Liver (tissue), 9 donors: ENCODE data around the gene TPGS1. TPM values are rescaled to one million over a fixed set of nuclear protein-coding genes. Genes with fewer than 3 reads are reported as not detected.

Experiments
- DNase-seq: peaks from one replicate; pipeline ENCODE4 v3.0.0-alpha.2; 2017; ENCODE audit warnings: low spot score
- H3K27ac ChIP-seq, 2 donors: one replicate each; pipeline ENCODE4 v1.7.0; 2013; ENCODE audit warnings: inconsistent platforms in 2 of 2, low read length in 2 of 2, control low read depth in 1 of 2, low read depth in 1 of 2, mild to moderate bottlenecking in 1 of 2
- H3K27me3 ChIP-seq, 4 donors: one replicate each; pipeline versions ENCODE4 v1.6.1 to v1.7.0; 2013; ENCODE audit warnings: low read length in 3 of 4, inconsistent platforms in 1 of 4, mild to moderate bottlenecking in 1 of 4, moderate library complexity in 1 of 4; ENCODE audit not compliant: control insufficient read depth in 4 of 4, insufficient read depth in 4 of 4
- H3K36me3 ChIP-seq, 4 donors: one replicate each; pipeline versions ENCODE4 v1.6.1 to v1.7.0; 2013; ENCODE audit warnings: low read length in 3 of 4, mild to moderate bottlenecking in 3 of 4, low read depth in 1 of 4, moderate library complexity in 1 of 4; ENCODE audit not compliant: control insufficient read depth in 4 of 4, insufficient read depth in 3 of 4
- H3K4me1 ChIP-seq, 4 donors: one replicate each; pipeline versions ENCODE4 v1.6.1 to v1.7.0; 2013; ENCODE audit warnings: low read length in 3 of 4, mild to moderate bottlenecking in 3 of 4, moderate library complexity in 1 of 4; ENCODE audit not compliant: control insufficient read depth in 4 of 4, insufficient read depth in 4 of 4
- H3K4me3 ChIP-seq, 3 donors: one replicate each; pipeline versions ENCODE4 v1.6.1 to v1.7.0; 2013; ENCODE audit warnings: low read length in 3 of 3, control low read depth in 1 of 3, low read depth in 1 of 3, mild to moderate bottlenecking in 1 of 3
- H3K9ac ChIP-seq, 2 donors: one replicate each; pipeline ENCODE4 v1.7.0; 2013; ENCODE audit warnings: low read length in 2 of 2, mild to moderate bottlenecking in 2 of 2, moderate library complexity in 2 of 2, control low read depth in 1 of 2, low read depth in 1 of 2
- H3K9me3 ChIP-seq, 4 donors: one replicate each; pipeline versions ENCODE4 v1.6.1 to v1.7.0; 2013; ENCODE audit warnings: low read length in 3 of 4; ENCODE audit not compliant: control insufficient read depth in 4 of 4
- EGR1 ChIP-seq, 2 donors: IDR thresholded peaks; 2 replicates each; pipeline ENCODE4 v1.6.1; 2016 to 2018; ENCODE audit warnings: antibody characterized with exemption in 2 of 2, low read depth in 2 of 2
- FOXA2 ChIP-seq: IDR thresholded peaks from 2 replicates; pipeline ENCODE4 v1.6.1; 2016; ENCODE audit warnings: antibody characterized with exemption
- GABPA ChIP-seq, 2 donors: IDR thresholded peaks in 1 of 2; conservative IDR thresholded peaks in 1 of 2; 2 replicates each; pipeline ENCODE4 v1.6.1; 2016; ENCODE audit warnings: antibody characterized with exemption in 2 of 2, mild to moderate bottlenecking in 1 of 2, moderate library complexity in 1 of 2
- HNF4A ChIP-seq, 2 donors: conservative IDR thresholded peaks; 2 replicates each; pipeline ENCODE4 v1.6.1; 2016; ENCODE audit warnings: antibody characterized with exemption in 2 of 2, mild to moderate bottlenecking in 2 of 2
- HNF4G ChIP-seq: IDR thresholded peaks from 2 replicates; pipeline ENCODE4 v1.6.1; 2016; ENCODE audit warnings: antibody characterized with exemption
- JUND ChIP-seq, 2 donors: IDR thresholded peaks; 2 replicates each; pipeline ENCODE4 v1.6.1; 2016; ENCODE audit warnings: antibody characterized with exemption in 2 of 2
- NR2F2 ChIP-seq: IDR thresholded peaks from 2 replicates; pipeline ENCODE4 v1.6.1; 2016; ENCODE audit warnings: antibody characterized with exemption
- RAD21 ChIP-seq, 2 donors: IDR thresholded peaks; 2 replicates each; pipeline ENCODE4 v1.6.1; 2016; ENCODE audit warnings: antibody characterized with exemption in 2 of 2, mild to moderate bottlenecking in 2 of 2
- RXRA ChIP-seq, 2 donors: IDR thresholded peaks; 2 replicates each; pipeline ENCODE4 v1.6.1; 2017 to 2018; ENCODE audit warnings: antibody characterized with exemption in 2 of 2, mild to moderate bottlenecking in 1 of 2
- SP1 ChIP-seq: IDR thresholded peaks from 2 replicates; pipeline ENCODE4 v1.6.1; 2018; ENCODE audit warnings: antibody characterized with exemption, mild to moderate bottlenecking
- TAF1 ChIP-seq: conservative IDR thresholded peaks from 2 replicates; pipeline ENCODE4 v1.6.1; 2016; ENCODE audit warnings: antibody characterized with exemption, mild to moderate bottlenecking
- YY1 ChIP-seq: IDR thresholded peaks from 2 replicates; pipeline ENCODE4 v1.6.1; 2016; ENCODE audit warnings: antibody characterized with exemption, mild to moderate bottlenecking
- WGBS: extraction: QIAGEN DNeasy Blood & Tissue Kit; methylation state at CpG from one replicate; pipeline ENCODE4 v1.1.7; 2013; 5-methylcytosine and 5-hydroxymethylcytosine counted together
- polyA plus RNA-seq, 2 donors: library from polyadenylated mRNA; stranded (reverse) in 1 of 2; unstranded in 1 of 2; fragments of 200-250 nt in 1 of 2; fragments of >200 nt in 1 of 2; fragmentation: Nextera tagmentation in 1 of 2; extraction: Ambion mirVana in 1 of 2; gene quantifications; one replicate each; pipeline versions ENCODE4 v1.2.1 to v1.2.3, GENCODE V29; 2013 to 2015
- total RNA-seq, 2 donors: library from RNA; depleted of rRNA; stranded (reverse); fragments of >200 nt; gene quantifications; one replicate each; pipeline ENCODE4 v1.2.3, GENCODE V29; 2014
- TF ChIP-seq, protein P1 (sequence below): IDR thresholded peaks from 2 replicates; pipeline ENCODE4 v1.6.1; 2016; ENCODE audit warnings: antibody characterized with exemption
- TF ChIP-seq, protein P2 (sequence below): IDR thresholded peaks from 2 replicates; pipeline ENCODE4 v1.6.1; 2016; ENCODE audit warnings: antibody characterized with exemption
- TF ChIP-seq, protein P3 (sequence below): IDR thresholded peaks from 2 replicates; pipeline ENCODE4 v1.6.1; 2016; ENCODE audit warnings: antibody characterized with exemption, mild to moderate bottlenecking
- TF ChIP-seq, protein P4 (sequence below): fragments of 150-350 bp; IDR thresholded peaks from 2 replicates; pipeline ENCODE4 v1.5.1; 2017; ENCODE audit warnings: improper control_type of control experiment, low read depth, low read length; ENCODE audit not compliant: missing input control
- donor health status: healthy.
- donor health status: healthy.
- donor health status: healthy.
- donor health status: healthy.
- donor health status: healthy.

The TPGS1 gene
- total and polyA plus RNA-seq, 4 donors: 1.7 to 15.5 (median 14.7) TPM

DNA sequence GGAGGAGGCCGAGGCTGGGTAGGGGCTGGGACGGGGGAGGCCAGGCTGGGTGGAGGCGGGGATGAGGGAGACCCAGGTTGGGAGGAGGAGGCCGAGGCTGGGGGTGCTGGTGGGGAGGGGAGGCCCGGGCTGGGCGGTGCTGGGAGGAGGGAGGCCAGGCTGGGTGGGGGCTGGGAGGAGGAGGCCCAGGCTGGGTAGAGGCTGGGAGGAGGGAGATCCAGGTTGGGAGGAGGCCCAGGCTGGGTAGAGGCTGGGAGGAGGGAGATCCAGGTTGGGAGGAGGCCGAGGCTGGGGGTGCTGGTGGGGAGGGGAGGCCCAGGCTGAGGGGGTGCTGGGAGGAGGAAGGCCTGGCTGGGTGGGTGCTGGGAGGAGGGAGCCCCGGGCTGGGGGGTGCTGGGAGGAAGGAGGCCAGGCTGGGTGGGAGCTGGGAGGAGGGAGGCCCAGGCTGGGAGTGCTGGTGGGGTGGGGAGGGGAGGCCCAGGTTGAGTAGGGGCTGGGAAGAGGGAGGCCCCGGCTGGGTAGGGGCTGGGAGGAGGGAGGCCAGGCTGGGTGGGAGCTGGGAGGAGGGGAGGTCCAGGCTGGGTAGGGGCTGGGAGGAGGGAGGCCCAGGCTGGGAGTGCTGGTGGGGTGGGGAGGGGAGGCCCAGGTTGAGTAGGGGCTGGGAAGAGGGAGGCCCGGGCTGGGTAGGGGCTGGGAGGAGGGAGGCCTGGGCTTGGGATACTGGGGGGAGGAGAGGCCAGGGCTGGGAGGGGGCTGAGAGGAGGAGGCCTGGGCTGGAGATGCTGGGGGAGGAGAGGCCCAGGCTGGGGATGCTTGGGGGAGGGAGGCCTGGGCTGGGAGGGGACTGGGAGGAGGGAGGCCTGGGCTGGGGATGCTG lies 10.7 kb downstream of the TPGS1 start:
- no peak for TF ChIP-seq NR2F2
- no peak for TF ChIP-seq RXRA (IDR thresholded peaks at IDR 0.05)
- TF ChIP-seq JUND (IDR thresholded peaks at IDR 0.05): no peak
- TF ChIP-seq, protein P1, sequence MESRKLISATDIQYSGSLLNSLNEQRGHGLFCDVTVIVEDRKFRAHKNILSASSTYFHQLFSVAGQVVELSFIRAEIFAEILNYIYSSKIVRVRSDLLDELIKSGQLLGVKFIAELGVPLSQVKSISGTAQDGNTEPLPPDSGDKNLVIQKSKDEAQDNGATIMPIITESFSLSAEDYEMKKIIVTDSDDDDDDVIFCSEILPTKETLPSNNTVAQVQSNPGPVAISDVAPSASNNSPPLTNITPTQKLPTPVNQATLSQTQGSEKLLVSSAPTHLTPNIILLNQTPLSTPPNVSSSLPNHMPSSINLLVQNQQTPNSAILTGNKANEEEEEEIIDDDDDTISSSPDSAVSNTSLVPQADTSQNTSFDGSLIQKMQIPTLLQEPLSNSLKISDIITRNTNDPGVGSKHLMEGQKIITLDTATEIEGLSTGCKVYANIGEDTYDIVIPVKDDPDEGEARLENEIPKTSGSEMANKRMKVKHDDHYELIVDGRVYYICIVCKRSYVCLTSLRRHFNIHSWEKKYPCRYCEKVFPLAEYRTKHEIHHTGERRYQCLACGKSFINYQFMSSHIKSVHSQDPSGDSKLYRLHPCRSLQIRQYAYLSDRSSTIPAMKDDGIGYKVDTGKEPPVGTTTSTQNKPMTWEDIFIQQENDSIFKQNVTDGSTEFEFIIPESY: no peak
- no peak for TF ChIP-seq HNF4A (conservative IDR thresholded peaks at IDR 0.05)
- TF ChIP-seq SP1: no peak
- no peak for TF ChIP-seq FOXA2
- TF ChIP-seq YY1: no peak
- TF ChIP-seq GABPA (IDR thresholded peaks at IDR 0.05 in 1 of 2, conservative IDR thresholded peaks at IDR 0.05 in 1 of 2): no peak
- TF ChIP-seq, protein P2, sequence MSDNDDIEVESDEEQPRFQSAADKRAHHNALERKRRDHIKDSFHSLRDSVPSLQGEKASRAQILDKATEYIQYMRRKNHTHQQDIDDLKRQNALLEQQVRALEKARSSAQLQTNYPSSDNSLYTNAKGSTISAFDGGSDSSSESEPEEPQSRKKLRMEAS: no peak
- no peak for TF ChIP-seq RAD21 (IDR thresholded peaks at IDR 0.05)
- TF ChIP-seq EGR1 (IDR thresholded peaks at IDR 0.05; ENCODE audit: low read depth in 2 of 2): no peak
- TF ChIP-seq, protein P3, sequence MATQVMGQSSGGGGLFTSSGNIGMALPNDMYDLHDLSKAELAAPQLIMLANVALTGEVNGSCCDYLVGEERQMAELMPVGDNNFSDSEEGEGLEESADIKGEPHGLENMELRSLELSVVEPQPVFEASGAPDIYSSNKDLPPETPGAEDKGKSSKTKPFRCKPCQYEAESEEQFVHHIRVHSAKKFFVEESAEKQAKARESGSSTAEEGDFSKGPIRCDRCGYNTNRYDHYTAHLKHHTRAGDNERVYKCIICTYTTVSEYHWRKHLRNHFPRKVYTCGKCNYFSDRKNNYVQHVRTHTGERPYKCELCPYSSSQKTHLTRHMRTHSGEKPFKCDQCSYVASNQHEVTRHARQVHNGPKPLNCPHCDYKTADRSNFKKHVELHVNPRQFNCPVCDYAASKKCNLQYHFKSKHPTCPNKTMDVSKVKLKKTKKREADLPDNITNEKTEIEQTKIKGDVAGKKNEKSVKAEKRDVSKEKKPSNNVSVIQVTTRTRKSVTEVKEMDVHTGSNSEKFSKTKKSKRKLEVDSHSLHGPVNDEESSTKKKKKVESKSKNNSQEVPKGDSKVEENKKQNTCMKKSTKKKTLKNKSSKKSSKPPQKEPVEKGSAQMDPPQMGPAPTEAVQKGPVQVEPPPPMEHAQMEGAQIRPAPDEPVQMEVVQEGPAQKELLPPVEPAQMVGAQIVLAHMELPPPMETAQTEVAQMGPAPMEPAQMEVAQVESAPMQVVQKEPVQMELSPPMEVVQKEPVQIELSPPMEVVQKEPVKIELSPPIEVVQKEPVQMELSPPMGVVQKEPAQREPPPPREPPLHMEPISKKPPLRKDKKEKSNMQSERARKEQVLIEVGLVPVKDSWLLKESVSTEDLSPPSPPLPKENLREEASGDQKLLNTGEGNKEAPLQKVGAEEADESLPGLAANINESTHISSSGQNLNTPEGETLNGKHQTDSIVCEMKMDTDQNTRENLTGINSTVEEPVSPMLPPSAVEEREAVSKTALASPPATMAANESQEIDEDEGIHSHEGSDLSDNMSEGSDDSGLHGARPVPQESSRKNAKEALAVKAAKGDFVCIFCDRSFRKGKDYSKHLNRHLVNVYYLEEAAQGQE: no peak
- TF ChIP-seq HNF4G: no peak
- TF ChIP-seq, protein P4, sequence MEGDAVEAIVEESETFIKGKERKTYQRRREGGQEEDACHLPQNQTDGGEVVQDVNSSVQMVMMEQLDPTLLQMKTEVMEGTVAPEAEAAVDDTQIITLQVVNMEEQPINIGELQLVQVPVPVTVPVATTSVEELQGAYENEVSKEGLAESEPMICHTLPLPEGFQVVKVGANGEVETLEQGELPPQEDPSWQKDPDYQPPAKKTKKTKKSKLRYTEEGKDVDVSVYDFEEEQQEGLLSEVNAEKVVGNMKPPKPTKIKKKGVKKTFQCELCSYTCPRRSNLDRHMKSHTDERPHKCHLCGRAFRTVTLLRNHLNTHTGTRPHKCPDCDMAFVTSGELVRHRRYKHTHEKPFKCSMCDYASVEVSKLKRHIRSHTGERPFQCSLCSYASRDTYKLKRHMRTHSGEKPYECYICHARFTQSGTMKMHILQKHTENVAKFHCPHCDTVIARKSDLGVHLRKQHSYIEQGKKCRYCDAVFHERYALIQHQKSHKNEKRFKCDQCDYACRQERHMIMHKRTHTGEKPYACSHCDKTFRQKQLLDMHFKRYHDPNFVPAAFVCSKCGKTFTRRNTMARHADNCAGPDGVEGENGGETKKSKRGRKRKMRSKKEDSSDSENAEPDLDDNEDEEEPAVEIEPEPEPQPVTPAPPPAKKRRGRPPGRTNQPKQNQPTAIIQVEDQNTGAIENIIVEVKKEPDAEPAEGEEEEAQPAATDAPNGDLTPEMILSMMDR: no peak
- TF ChIP-seq TAF1: no peak
- no peak for DNase-seq
- no peak overlapping the region for H3K9ac ChIP-seq
- no peak overlapping the region for H3K27ac ChIP-seq
- no peaks in the 10 kb centered on the region for H3K36me3 ChIP-seq
- no peaks in the 10 kb centered on the region for H3K9me3 ChIP-seq
- no peaks in the 10 kb centered on the region for H3K27me3 ChIP-seq
- 74% methylated on average over 10 of the region's 10 CpGs for WGBS
- no peaks in the 10 kb centered on the region for H3K4me1 ChIP-seq
- no peak overlapping the region for H3K4me3 ChIP-seq
